HG03060 (cell line): ENCODE measurements around the gene SH3BP2.
A peak's percentile ranks its signal among the peaks of the same experiment; 100 is the strongest.

Experiments used
- ATAC-seq: cut with Tn5 transposase; IDR thresholded peaks from one replicate; pipeline ENCODE4 v1.9.1; 2021; ENCODE audit warnings: low read depth, moderate number of reproducible peaks; ENCODE audit not compliant: unreplicated experiment

SH3BP2 gene

DNA sequence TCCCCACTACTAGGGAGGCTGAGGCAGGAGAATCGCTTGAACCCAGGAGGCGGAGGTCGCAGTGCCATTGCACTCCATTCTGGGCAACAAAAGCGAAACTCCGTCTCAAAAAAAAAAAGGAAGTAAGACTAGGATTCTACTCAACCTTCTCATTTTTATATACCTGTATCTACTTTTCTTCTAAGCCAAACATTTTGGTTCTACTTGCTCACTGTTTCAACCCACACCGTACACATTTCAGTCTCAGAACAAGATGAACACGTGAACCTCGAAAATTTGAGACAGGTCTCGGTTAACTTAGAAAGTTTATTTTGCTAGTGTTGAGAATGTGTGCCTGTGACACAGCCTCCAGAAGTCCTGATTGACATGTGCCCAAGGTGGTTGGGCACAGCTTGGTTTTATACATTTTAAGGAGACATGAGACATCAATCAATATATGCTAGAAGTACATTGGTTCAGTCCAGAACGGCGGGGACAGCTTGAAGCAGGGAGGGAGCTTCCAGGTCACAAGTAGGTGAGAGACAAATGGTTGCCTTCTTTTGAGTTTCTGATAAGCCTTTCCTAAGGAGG lies 54.5 kb downstream of the SH3BP2 start:
- ATAC-seq = no peak

DNA sequence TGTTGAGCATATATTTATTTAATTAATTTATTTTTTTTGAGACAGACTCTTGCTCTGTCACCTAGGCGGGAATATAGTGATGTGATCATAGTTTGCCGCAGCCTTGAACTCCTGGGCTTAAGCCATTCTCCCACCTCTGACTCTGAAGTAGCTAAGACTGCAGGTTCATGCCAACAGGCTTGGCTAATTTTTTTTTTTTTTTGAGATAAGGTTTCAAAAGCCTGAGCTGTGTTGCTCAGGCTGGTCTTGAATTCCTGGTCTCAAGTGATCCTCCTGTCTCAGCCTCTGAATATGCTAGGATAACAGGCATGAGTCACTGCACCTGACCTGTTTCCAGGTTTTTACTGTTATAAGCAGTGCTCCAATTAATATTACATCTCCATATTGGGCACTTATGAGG lies 55.6 kb downstream of the SH3BP2 start:
- no peak for ATAC-seq

DNA sequence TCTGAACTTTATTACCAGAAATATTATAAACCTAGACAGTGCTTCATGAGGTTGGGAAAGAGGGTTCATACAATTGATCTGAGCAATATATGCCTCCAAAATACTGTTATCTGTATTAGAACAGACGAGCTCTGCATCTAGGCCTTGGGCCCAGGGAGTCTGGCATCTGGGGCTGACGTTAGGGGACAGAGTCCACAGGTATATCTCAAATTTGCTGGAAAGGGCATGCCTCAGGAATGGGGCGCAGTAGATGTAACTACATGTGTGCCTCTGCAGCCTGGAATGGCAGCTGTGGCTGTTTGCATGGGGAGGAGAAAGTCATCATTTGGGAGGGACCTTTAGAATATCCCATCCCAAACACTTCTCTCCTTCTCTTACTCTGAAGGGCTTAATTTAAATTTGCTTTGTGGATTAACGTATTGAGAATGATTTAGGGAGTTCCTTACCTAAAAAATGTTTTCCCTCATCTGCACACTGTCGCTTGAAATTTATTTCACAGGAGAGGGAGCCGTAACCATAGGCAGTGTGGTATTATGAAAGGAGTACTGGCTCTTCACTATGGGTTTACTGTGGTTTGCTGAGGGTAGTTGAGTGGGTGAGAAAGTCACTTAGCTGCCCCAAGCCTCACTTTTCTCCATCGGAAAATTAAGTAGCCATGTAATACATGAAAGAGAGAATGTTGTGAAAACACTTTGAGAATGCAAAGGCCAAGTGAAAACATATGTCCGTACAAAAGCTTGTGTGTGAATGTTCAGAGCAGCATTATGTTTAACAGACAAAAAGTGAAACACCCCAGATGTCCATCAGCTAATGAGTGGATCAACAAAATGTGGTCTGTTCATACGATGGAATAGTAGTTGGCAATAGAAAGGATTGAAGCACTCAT lies 56.6 kb downstream of the SH3BP2 start:
- no peak for ATAC-seq

DNA sequence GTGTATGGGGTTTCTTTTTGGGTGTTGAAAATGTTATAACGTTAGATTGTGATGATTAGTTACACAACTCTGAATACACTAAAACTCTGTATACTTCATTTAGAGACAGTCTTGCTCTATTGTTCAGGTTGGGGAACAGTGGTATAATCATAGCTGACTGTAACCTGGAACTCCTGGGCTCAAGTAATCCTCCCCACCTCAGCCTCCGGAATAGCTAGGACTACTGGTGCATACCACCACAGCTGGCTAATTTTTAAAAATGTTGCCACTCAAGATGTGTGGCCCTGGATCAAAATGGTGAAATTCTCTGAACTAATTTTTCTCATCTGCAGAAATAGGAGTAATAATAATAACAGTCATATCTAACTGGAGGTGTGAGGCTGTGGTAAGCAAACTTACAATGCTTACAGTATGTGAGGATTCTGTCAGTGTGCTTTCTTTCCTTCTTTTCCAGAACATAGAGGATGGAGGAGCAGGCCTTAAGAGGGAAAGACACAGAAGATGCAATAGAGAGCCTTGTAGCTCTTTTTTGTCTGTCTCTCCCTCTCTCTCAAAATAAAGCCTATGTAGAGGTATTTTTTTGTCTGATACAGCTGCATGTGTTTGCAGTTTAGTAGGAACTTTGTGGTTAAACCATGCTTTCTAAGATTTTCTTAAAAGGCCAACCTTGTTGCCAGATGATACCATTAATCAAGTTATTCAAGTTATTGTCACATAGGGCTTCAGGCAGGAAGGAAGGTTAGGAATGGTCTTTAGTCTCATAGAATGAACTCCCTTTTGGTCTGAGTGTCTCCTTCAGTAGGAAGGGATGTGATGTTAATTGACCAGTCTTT lies 58.3 kb downstream of the SH3BP2 start:
- no peak for ATAC-seq

DNA sequence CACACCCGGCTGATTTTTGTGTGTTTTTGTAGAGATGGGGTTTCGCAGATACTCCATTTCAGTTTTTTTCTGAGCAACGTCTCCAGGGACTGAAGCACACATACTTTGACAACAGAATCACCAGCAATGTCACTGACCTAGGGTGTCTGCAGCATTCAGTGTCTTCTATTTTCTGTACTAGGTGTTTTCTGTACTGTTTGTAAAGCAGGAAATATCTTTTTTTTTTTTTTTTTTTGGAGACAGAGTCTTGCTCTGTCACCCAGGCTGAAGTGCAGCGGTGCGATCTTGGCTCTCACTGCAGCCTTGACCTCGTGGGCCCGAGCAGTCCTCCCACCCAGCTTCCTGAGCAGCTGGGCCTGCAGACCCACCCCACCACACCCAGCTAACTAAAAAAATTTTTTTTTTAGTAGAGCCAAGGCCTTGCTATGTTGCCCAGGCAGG lies 59.6 kb downstream of the SH3BP2 start:
- peak; percentile 42 for ATAC-seq

DNA sequence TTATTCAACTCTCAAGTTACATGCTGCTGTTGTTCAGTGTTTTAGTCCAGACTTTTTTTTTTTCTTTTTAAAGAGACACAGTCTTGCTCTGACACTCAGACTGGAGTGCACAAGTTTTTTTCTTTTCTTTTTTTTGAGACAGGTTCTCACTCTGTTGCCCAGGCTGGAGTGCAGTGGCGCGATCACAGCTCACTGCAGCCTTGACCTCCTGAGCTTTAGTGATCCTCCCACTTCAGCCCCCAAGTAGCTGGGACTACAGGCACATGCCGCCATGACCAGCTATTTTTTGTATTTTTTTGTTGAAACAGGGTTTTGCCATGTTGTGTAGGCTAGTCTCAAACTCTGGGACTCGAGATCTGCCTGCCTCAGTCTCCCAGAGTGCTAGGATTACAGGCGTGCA lies 62.7 kb downstream of the SH3BP2 start:
- no peak for ATAC-seq

DNA sequence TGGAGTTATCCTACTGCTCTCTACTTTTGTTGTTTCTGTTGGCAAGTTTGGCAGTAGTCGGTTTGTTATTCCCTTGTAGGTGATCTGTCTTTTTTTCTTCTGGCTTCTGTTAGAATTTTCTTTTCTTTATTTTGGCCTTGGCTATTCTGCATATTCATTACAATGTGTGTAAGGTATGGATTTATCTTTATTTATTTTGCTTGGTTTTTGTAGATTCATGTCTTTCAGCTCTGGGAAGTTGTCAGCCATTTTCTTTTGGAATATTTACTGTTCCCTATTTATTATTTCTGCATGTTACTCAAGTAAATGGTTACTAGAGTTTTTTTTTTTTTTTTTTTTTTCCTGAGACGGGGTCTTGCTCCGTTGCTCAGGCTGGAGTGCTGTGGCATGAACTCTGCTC lies 63.4 kb downstream of the SH3BP2 start:
- no peak for ATAC-seq

DNA sequence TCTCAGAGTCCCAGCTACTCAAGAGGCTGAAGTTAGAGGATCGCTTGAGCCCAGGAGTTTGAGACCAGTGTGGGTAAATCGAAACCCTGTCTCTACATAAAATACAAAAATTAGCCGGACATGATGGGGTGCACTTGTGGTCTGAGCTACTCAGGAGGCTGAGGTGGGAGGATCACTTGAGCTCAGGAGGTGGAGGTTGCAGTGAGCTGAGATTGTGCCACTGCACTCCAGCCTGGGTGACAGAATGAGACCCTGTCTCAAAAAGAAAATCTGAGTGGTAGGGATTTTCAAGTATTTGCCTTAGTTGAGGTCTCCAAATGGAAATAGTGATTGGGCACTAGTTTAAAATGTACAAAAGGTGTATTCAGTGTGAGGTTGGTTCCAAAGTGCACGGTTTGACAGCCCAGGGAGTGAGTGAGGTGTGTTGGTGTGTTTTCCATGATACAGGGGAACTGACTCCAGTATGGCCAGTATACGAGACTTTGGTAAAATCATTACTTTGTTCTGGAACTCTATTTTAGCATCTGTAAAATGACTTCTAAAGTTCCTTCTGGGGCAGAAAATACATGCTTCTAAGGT lies 64.6 kb downstream of the SH3BP2 start:
- ATAC-seq = no peak

DNA sequence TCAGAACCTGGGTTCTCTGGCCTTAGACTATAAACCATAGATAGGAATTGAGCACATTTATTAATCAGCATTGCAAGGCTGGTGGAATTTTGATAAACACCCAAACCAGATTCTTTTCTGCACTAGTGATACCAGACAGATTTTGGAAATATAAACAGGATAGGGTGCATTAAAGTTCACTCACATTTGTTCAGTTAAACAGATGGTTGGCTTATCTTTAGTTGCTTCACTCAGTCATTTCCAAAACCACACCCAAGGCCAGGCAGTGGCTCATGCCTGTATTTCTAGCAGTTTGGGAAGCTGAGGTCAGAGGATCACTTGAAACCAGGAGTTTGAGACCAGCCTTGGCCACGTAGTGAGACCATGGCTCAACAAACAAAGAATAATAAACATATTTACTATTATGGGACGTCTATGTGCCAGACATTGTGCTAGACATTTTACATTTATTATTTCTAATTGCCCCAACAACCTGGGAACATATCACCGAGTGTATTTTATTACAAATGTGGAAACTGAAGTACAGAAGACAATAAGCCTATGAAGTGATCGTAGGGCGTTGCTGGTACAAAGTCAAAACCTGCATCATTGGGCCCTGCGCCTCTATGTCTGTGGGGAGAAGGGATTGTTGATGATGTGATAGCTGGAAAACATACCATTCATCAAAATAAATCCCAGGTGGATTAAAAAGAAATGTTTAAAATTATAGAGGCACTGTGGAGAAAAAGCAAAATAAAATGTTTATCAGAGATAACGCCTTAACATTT lies 65.7 kb downstream of the SH3BP2 start:
- ATAC-seq = no peak

DNA sequence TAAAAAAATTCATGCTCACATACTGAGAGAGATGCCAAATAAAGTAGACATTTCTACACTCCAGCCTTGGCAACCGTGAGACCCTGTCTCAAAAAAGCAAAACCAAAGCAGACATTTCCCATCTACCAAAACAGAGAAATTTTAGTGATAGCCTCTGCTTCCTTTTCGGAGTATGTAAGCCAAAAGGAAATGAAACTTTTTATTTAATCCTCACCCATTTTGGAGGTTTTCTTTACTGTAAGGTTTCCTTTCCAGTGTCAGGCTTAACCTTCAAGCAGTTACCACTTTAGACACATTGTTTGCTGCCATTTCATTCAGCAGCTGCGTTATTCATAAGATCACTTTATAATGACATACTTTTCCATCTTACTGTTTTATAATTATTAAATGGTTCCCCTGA lies 66.6 kb downstream of the SH3BP2 start:
- no peak for ATAC-seq

DNA sequence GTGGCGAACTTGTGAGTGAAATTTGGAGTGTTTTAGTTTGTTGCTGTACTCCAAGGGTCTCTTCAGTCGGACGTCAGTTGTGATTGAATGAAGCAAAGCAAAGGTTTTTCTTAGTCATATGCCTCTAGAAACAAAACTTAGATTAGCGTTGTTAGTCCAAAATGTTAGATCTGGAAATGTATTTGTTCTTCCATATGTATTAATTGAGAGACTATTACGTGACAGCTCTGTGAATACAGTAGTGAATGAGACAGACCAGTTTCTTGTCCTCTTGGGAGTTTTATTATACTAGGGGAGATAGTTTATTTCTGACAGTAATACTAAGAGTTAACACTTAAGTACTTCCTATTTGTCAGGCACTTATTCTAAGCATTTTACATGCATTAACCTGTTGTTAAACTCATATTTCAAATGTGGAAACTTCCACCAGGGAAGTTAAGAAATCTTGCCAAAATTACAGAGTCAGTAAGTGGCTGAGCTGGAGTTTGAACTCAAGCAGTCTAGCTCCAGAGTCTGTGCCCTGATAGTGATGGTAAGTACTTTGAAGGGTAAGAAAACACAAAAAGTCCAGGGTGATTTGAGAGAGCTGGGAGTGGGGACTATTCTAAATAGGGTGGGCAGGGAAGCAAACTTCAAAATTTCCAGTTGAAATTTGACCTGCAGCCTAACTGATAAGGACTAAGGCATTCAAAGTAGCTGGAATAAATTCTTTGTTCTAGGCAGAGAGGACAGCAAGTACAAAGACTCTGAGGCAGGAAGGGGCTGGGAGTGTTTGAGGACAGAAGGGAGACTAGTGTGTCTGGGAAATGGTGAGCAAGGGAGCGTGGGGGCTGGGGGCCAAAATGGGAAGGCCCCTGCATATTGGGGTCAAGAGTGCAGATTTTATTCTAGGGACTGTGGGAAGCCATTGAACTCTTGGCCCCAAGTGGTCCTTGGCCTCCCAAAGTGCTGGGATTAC lies 67.8 kb downstream of the SH3BP2 start:
- ATAC-seq = no peak

DNA sequence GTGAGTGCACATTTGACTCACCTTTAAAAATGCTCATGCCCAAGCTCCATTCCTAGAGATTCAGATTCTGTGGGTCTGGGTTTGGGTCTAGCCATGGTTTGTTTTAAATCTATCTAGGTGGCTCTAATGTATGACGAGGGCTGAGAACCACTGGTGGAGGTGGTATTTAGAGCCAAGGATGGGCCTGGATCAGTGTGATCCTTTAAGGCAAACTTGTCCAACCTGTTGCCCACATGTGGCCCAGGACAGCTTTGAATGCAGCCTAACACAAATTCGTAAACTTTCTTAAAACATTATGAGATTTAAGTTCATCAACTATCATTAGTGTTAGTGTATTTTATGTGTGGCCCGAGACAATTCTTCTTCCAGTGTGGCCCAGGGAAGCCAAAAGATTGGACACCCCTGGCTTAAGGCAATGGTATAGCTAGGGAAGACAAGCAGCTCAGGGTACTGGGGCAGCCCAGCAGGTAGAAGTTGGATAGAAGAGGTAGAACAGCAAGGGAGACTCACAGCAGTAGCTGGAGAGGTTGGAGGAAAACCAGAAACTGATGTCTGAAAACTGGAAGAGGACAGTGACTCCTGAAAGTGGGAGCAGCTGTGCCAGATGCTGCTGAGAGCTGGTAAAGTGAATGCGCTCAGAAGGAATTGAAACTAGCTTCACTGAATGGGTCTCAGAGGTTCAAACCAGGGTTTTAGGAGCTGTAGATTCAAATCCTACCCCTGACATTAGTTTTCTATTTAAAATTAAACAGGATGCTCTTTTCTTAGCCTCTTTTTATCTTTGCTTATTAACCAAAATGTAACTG lies 68.9 kb downstream of the SH3BP2 start:
- ATAC-seq = no peak

DNA sequence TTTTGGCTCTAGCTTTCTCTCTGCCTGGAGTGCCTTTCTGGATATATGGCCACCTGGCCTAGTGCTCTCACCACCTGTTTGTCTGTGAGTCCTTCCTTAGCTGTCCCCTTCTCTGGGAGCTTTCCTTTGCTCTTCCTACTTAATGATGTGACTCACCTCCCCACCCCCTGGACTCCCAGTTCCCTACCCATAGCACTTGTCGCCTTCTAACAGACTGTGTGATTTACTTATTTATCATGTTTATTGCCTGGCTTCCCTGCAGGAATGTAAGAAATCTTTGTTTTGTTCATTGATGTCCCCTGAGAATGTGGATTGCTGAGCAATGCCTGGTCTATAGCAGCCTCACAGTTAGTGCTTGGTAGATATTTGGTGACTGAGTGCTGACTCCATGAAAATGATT lies 69.6 kb downstream of the SH3BP2 start:
- ATAC-seq = no peak

DNA sequence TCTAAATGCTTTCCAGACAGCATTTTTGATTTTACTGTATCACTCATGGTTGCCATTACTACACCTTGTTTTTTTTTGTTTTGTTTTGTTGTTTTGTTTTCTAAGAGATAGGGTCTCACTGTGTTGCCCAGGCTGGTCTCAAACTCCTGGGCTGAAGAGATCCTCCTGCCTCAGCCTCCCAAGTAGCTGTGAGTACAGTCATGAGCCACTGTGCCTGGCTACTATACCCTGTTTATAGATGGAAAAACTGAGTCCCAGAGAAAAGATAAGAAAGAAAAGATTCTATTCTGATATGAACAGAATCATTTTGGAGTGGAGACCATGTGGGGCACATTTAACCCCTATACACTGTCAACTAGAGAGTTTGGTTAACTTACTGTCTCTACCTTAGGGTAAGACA lies 70.8 kb downstream of the SH3BP2 start:
- no peak for ATAC-seq

DNA sequence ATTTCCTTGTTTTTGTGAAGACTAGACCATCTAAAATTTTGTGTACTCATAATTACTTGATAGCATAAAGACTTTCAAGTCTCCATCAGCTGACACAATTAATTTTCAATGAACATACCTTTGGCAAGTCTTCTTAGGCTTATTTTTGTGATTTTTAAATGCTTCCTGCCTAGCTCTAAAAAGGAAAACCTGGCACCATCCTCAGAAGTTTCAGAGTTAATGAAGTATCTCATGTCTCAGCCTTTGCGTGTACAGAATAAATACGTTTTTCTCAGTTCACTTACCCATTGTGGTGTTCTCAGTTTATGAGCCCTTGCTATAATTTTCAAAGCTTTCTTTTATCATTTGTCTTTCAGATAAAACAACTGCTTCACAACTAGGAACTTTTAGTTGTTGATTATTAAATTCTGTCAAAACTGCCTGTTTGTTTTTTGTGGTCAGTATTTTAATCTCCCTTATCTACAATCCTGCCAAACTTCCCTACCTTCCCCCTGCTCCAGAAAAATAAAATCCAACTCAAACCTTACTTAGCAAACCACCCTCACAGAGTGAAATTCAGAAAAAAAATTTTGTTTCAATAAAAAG lies 72.4 kb downstream of the SH3BP2 start:
- no peak for ATAC-seq

DNA sequence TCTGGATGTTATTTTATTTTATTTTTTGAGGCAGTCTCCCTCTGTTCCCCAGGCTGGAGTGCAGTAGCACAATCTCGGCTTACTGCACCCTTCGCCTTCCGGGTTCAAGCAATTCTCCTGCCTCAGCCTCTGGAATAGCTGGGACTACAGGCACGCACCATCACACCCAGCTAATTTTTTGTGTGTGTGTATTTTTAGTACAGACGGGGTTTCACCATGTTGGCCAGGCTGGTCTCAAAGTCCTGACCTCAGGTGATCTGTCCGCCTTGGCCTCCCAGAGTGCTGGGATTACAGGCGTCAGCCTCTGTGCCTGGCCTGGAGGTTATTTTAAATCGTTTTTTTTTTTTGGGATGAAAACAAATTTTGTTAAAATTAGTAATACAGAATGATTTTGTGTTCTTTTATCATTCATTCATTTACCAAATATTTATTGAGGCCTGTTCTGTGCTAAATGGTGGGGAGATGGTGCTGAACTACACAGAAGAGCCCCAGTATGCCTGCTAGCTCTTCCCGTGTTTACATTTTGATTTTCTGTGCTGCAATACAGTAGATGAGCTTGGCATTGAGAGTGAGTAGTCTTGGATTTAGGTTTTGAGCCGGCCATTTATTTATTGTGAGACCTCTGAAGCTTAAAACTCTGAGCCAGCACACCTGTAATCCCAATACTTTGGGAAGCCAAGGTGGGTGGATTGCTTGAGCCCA lies 73.4 kb downstream of the SH3BP2 start:
- no peak for ATAC-seq

DNA sequence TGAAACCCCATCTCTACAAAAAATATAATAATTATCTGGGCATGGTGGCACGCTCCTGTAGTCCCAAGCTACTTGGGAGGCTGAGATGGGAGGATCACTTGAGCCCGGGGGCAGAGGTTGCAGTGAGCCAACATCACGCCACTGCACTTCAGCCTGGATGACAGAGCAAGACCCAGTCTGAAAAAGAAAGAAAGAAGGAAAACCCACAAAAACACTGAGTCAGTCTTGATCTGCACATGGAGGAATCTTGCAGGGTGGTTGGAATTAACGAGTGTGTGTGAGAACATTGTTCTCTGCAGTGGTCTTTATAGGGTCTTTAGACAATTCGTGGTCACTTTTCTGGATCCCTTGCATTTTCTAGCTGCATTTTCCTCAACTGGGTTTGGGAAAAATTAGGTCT lies 74.0 kb downstream of the SH3BP2 start:
- ATAC-seq = no peak
